SK-N-SH treated with all-trans-retinoic acid at 6 μM for 48 hours (cell line): ENCODE data around the gene PCNA.
A peak's percentile ranks its signal among the peaks of the same experiment; 100 is the strongest.
"Not testable (repeated sequence)": the region's sequence is repeated elsewhere in the genome, so short reads cannot be mapped to it uniquely, and the experiment has no call there.

ENCODE experiments used
- ATAC-seq: fragments of 200-7000 bp; cut with Tn5 transposase; 3 replicates; pipeline ENCODE4 v1.9.1; 2020; ENCODE audit warnings: mild to moderate bottlenecking, moderate library complexity
- ARNTL ChIP-seq: fragments of 450-650 bp; formaldehyde crosslinking; IDR thresholded peaks from 2 replicates; pipeline ENCODE4 v1.5.0; 2020; ENCODE audit warnings: low read depth, mild to moderate bottlenecking, moderate library complexity, borderline replicate concordance
- BACH2 ChIP-seq: fragments of 250-450 bp; sonication (Bioruptor Pico); IDR thresholded peaks from 2 replicates; pipeline ENCODE4 v1.9.0; 2021; ENCODE audit warnings: mild to moderate bottlenecking, borderline replicate concordance
- CREB5 ChIP-seq: fragments of 250-450 bp; sonication (Bioruptor Pico); IDR thresholded peaks from 2 replicates; pipeline ENCODE4 v1.5.1; 2020; ENCODE audit warnings: low read depth, mild to moderate bottlenecking, moderate library complexity
- CSDC2 ChIP-seq: fragments of 250-450 bp; sonication (Bioruptor Pico); IDR thresholded peaks from 2 replicates; pipeline ENCODE4 v1.5.0; 2020; ENCODE audit warnings: mild to moderate bottlenecking, moderate library complexity
- ESRRG ChIP-seq: fragments of 250-450 bp; sonication (Bioruptor Pico); IDR thresholded peaks from 2 replicates; pipeline ENCODE4 v1.6.1; 2021; ENCODE audit warnings: mild to moderate bottlenecking
- ISL1 ChIP-seq: fragments of 250-450 bp; sonication (Bioruptor Pico); IDR thresholded peaks from 2 replicates; pipeline ENCODE4 v2.1.2; 2022; ENCODE audit warnings: mild to moderate bottlenecking, moderate library complexity
- OSR1 ChIP-seq: fragments of 250-450 bp; sonication (Bioruptor Pico); IDR thresholded peaks from 2 replicates; pipeline ENCODE4 v1.8.0; 2022; ENCODE audit warnings: moderate library complexity, mild to moderate bottlenecking, inconsistent platforms
- PPARA ChIP-seq: fragments of 250-450 bp; sonication (Bioruptor Pico); IDR thresholded peaks from 2 replicates; pipeline ENCODE4 v1.5.0; 2020; ENCODE audit warnings: mild to moderate bottlenecking, borderline replicate concordance
- RARB ChIP-seq: fragments of 250-450 bp; sonication (Bioruptor Pico); IDR thresholded peaks from 2 replicates; pipeline ENCODE4 v1.8.0; 2021; ENCODE audit warnings: mild to moderate bottlenecking, moderate library complexity
- TCF4 ChIP-seq: fragments of 250-450 bp; sonication (Bioruptor Pico); IDR thresholded peaks from 2 replicates; pipeline ENCODE4 v1.8.0; 2021; ENCODE audit warnings: mild to moderate bottlenecking, moderate library complexity, borderline replicate concordance
- TOX ChIP-seq: fragments of 250-450 bp; sonication (Bioruptor Pico); IDR thresholded peaks from 2 replicates; pipeline ENCODE4 v1.8.0; 2021; ENCODE audit warnings: mild to moderate bottlenecking, moderate library complexity, borderline replicate concordance
- ZC3H10 ChIP-seq: fragments of 250-450 bp; sonication (Bioruptor Pico); IDR thresholded peaks from 2 replicates; pipeline ENCODE4 v1.5.1; 2021; ENCODE audit warnings: mild to moderate bottlenecking, moderate library complexity
- ZFP3 ChIP-seq: fragments of 250-450 bp; sonication (Bioruptor Pico); IDR thresholded peaks from 2 replicates; pipeline ENCODE4 v1.5.0; 2020; ENCODE audit warnings: mild to moderate bottlenecking, moderate library complexity
- ZFP30 ChIP-seq: fragments of 450-650 bp; formaldehyde crosslinking; IDR thresholded peaks from 2 replicates; pipeline ENCODE4 v1.5.0; 2022; ENCODE audit warnings: mild to moderate bottlenecking, moderate library complexity
- ZNF565 ChIP-seq: fragments of 450-650 bp; formaldehyde crosslinking; conservative IDR thresholded peaks from 2 replicates; pipeline ENCODE4 v1.5.0; 2020; ENCODE audit warnings: low read depth, mild to moderate bottlenecking, moderate library complexity
- ZNF70 ChIP-seq: fragments of 450-650 bp; formaldehyde crosslinking; IDR thresholded peaks from 2 replicates; pipeline ENCODE4 v1.5.0; 2020; ENCODE audit warnings: mild to moderate bottlenecking, moderate library complexity
- ZNF8 ChIP-seq: fragments of 450-650 bp; formaldehyde crosslinking; IDR thresholded peaks from 2 replicates; pipeline ENCODE4 v1.5.0; 2020; ENCODE audit warnings: mild to moderate bottlenecking, moderate library complexity
- TF ChIP-seq, protein P1 (sequence below): fragments of 250-450 bp; sonication (Bioruptor Pico); IDR thresholded peaks from 2 replicates; pipeline ENCODE4 v1.8.0; 2021; ENCODE audit warnings: low read depth, mild to moderate bottlenecking, moderate library complexity, borderline replicate concordance
- TF ChIP-seq, protein P2 (sequence below): fragments of 250-450 bp; sonication (Bioruptor Pico); IDR thresholded peaks from 2 replicates; pipeline ENCODE4 v1.5.0; 2020; ENCODE audit warnings: mild to moderate bottlenecking, moderate library complexity
- TF ChIP-seq, protein P3 (sequence below): fragments of 250-450 bp; sonication (Bioruptor Pico); IDR thresholded peaks from 2 replicates; pipeline ENCODE4 v1.8.0; 2020; ENCODE audit warnings: mild to moderate bottlenecking, moderate library complexity, borderline replicate concordance

Gene PCNA

GRCh38 chr20:5109276-5109675 is 10.5 kb downstream of the PCNA start:
- TF ChIP-seq ZFP30 (CRISPR knock-in tag) = no peak
- TF ChIP-seq OSR1 (CRISPR knock-in tag) = no peak
- no peak for TF ChIP-seq RARB
- TF ChIP-seq ISL1 = no peak
- no peak for TF ChIP-seq ZC3H10 (CRISPR knock-in tag)
- no peak for TF ChIP-seq ESRRG
- TF ChIP-seq CSDC2 (CRISPR knock-in tag) = no peak
- no peak for TF ChIP-seq ARNTL (CRISPR knock-in tag)
- no peak for TF ChIP-seq ZNF565 (CRISPR knock-in tag)
- TF ChIP-seq CREB5 (CRISPR knock-in tag) = no peak
- ATAC-seq = no peak

- peak; percentile 73 for TF ChIP-seq ZNF8 (CRISPR knock-in tag)
- TF ChIP-seq, protein P1, sequence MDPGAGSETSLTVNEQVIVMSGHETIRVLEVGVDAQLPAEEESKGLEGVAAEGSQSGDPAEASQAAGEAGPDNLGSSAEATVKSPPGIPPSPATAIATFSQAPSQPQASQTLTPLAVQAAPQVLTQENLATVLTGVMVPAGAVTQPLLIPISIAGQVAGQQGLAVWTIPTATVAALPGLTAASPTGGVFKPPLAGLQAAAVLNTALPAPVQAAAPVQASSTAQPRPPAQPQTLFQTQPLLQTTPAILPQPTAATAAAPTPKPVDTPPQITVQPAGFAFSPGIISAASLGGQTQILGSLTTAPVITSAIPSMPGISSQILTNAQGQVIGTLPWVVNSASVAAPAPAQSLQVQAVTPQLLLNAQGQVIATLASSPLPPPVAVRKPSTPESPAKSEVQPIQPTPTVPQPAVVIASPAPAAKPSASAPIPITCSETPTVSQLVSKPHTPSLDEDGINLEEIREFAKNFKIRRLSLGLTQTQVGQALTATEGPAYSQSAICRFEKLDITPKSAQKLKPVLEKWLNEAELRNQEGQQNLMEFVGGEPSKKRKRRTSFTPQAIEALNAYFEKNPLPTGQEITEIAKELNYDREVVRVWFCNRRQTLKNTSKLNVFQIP (CRISPR knock-in tag) = no peak
- no peak for TF ChIP-seq ZFP30 (CRISPR knock-in tag)
- ATAC-seq = no peak
Observed at GRCh38 chr20:5104479-5104878, 15.3 kb downstream of the PCNA start.

GRCh38 chr20:5100684-5101347 is 18.9 kb downstream of the PCNA start:
- ATAC-seq = peak; percentile 93
- TF ChIP-seq, protein P1 (CRISPR knock-in tag) = no peak
- TF ChIP-seq ZNF70 (CRISPR knock-in tag) (no peak), RARB (no peak), ESRRG (no peak), OSR1 (CRISPR knock-in tag) (no peak), CSDC2 (CRISPR knock-in tag) (no peak), BACH2 (CRISPR knock-in tag) (no peak), TOX (CRISPR knock-in tag) (no peak), PPARA (CRISPR knock-in tag) (no peak), ZFP3 (no peak), TCF4 (no peak)
- TF ChIP-seq, protein P2, sequence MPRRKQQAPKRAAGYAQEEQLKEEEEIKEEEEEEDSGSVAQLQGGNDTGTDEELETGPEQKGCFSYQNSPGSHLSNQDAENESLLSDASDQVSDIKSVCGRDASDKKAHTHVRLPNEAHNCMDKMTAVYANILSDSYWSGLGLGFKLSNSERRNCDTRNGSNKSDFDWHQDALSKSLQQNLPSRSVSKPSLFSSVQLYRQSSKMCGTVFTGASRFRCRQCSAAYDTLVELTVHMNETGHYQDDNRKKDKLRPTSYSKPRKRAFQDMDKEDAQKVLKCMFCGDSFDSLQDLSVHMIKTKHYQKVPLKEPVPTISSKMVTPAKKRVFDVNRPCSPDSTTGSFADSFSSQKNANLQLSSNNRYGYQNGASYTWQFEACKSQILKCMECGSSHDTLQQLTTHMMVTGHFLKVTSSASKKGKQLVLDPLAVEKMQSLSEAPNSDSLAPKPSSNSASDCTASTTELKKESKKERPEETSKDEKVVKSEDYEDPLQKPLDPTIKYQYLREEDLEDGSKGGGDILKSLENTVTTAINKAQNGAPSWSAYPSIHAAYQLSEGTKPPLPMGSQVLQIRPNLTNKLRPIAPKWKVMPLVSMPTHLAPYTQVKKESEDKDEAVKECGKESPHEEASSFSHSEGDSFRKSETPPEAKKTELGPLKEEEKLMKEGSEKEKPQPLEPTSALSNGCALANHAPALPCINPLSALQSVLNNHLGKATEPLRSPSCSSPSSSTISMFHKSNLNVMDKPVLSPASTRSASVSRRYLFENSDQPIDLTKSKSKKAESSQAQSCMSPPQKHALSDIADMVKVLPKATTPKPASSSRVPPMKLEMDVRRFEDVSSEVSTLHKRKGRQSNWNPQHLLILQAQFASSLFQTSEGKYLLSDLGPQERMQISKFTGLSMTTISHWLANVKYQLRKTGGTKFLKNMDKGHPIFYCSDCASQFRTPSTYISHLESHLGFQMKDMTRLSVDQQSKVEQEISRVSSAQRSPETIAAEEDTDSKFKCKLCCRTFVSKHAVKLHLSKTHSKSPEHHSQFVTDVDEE = no peak
- TF ChIP-seq, protein P3, sequence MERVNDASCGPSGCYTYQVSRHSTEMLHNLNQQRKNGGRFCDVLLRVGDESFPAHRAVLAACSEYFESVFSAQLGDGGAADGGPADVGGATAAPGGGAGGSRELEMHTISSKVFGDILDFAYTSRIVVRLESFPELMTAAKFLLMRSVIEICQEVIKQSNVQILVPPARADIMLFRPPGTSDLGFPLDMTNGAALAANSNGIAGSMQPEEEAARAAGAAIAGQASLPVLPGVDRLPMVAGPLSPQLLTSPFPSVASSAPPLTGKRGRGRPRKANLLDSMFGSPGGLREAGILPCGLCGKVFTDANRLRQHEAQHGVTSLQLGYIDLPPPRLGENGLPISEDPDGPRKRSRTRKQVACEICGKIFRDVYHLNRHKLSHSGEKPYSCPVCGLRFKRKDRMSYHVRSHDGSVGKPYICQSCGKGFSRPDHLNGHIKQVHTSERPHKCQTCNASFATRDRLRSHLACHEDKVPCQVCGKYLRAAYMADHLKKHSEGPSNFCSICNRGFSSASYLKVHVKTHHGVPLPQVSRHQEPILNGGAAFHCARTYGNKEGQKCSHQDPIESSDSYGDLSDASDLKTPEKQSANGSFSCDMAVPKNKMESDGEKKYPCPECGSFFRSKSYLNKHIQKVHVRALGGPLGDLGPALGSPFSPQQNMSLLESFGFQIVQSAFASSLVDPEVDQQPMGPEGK (CRISPR knock-in tag) = no peak

- not testable (repeated sequence) for ATAC-seq
Observed at GRCh38 chr20:5099909-5100308, 19.8 kb downstream of the PCNA start.

DNA sequence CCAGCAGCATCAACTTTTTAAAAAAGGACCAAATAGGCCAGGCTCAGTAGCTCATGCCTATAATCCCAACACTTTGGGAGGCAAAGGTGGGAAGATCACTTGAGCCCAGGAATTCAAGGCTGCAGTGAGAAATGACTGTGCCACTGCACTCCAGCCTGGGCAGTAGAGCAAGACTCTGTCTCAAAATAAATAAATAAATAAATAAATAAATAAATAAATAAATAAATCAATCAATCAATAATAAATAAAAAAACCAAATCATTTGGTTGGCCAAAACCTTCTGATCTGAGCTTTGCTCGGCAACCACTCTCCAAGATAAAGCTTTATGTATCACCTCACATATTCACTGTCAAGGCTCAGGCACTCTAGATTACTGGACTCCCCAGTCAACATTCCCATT is 20.7 kb downstream of the PCNA start:
- not testable (repeated sequence) for ATAC-seq
